NCI-H748 treated with DMSO at 0.1 percent for 48 hours (cell line): ENCODE results near the gene CYTH4.
"Not testable (repeated sequence)": the region's sequence is repeated elsewhere in the genome, so short reads cannot be mapped to it uniquely, and the experiment has no call there.

Experiments
- DNase-seq: peaks from one replicate; lab custom pipeline; 2025; lab: John Stamatoyannopoulos, UW

Gene CYTH4

GRCh38 chr22:37282385-37282677 is at the start of gene CYTH4:
Gene CYTH4, plus strand, starts transcription at chr22:37282508. Its CDS starts 62 bp downstream, at chr22:37282570.
- DNase-seq, result no peak

GRCh38 chr22:37233371-37233750 is 48.9 kb upstream of the CYTH4 start:
- not testable (repeated sequence) for DNase-seq

- no peak for DNase-seq
Measured at GRCh38 chr22:37233751-37234631, 48.3 kb upstream of the CYTH4 start.

DNA sequence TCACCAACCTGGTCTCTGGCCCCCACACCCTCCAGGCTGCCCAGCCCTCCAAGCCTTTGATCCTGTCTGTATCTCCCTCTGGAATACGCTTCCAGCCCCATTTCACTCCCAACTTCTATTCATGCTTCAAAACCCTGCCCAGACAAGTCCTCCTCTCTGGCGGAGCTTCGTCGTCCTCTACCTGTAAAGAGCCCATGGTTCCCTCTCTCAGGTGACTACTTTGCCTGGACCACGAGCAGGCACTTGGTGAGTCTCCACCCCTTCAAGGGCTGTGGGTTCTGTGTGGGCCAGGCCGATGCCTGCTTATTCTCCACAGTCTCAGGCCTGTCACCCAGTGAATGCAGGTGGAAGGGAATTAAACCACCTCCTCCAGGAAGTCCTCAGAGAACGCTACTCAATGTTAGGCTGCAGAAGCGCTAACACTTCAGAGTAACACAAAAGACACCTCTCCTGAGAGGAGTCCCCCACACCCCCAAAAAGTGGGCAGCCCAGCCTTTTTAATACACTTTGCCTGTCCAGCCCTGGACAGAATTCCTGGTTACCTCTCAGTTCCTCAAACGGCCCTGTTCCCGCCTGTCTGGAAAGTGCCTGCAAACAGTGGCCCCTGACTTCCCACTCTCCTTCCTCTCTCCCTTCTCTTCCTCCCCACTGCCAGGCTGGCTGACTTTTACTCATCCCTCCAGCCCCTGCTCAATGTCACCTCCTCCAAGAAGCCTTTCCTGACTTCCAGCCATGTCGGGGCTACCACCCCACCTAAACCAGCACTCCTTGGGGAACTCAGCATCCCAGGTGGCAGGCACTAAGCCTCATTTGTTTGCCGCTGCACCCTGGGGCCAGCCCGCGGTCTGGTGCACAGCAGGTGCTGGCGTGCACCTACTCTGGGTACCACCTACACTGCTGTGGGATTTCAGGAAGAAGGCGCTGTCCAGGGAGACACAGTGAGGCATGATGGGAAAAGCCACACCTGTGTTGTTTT is 47.3 kb upstream of the CYTH4 start:
- no peak for DNase-seq

DNA sequence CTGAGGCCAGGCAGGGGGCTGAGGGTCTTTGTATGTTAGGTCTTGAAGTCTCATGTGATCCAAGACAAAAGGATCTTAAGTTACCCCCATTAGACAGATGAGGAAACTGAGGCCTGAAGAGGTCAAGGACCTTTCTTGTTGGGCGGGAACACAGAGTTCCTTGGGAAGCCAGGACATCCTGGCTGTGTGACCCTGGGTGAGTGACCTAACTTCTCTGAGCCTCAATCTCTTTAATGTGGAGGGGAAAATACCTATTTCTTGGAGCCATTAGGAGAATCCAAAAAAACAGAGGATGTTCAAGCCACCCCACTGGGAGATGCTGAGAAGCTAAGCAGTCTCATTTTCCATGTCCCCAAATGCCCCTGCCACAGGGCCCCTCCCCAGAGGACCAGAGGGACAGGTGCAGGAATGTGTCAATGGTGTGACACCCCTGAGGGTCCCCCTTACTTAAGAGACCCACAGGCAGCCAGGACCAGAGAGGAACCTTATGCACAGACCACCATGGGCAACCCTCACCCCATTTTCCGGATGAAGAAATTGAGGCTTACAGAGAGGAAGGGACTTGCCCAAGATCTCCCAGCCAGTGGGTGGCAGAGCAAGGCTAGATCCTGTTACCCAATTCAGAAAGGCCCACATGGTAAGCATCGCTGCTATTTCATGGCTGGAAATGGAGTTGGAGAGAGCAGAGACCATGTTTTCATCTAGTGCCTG is 46.3 kb upstream of the CYTH4 start:
- no peak for DNase-seq

GRCh38 chr22:37237371-37238268 is 44.7 kb upstream of the CYTH4 start:
- no peak for DNase-seq

DNA sequence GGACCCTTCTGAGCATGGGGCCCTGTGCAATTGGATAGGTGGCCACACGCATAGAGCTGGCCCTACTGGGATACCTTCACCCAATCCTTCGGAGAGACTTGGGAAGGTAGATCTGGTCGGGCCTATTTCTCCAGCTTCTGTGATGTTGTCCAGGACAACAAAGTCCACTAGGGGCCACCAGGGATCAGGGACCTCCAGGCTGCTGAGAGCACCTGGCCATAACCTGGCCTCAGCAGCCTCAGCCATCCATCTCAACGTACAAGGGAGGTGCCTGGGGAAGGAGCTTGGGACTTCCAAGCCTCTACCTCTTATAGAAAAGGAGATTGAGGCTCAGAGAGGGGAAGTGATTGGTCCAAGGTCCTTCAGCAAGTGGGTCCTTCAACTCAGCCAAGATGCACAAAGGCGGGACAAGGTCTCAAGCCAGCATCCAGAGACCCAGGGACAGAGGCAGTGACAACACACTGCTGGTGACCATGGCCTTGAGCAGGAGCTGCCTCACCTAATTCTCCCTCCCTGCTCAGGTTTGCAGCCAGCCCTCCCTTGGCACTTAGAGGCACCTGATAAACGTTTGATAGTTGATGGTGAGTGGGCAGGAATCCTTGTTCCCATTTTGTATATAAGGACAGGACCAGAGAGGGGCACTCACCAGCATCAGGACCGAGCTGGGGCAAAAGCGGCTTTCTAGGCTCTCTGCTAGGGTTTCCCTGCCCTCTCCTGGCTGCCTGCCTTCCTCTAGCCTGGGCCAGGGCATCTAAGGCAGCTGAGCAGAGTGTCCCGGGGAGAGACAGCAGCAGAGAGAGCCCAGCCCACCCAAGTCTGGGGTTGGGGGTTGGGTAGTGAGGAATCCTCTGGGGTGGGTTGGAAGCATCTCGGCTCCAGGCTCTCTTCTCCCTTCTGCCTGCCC is 42.7 kb upstream of the CYTH4 start:
- no peak for DNase-seq

DNA sequence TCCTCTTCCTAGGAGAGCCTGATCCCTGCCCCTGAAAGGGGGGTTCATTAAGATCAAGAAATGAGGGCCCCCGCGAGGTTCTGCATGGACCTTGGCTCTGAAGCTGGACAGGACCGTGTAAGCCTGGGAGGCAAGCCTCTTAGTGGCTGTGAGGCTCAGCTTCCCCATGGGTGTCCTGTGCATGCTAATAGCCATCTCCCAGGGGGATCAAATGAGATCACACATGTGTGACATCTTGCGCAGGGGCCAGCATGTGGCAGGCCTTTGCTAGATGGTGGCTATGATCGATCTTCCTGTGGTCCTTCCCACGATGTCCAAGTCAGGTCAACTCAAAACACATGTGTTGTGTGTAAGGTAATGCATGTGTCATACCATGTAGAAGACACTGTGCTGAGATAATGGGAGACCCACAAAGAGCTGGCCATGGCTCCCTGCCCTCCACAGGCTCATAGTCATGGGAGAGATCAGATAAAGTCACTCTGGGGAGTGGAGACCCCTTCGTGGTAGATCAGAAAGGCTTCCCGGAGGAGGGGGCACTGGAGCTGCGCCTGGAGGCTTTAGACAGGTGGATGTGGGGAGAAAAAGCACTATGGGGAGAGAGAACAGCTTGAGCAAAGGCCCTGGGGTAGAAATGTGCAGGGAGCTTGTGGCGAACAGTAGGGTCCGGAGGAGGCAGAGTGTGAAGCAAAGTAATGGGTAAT is 41.9 kb upstream of the CYTH4 start:
- no peak for DNase-seq

- DNase-seq, result no peak
Measured at GRCh38 chr22:37240941-37241320, 41.4 kb upstream of the CYTH4 start.

GRCh38 chr22:37241351-37242142 is 40.8 kb upstream of the CYTH4 start:
- no peak for DNase-seq

DNA sequence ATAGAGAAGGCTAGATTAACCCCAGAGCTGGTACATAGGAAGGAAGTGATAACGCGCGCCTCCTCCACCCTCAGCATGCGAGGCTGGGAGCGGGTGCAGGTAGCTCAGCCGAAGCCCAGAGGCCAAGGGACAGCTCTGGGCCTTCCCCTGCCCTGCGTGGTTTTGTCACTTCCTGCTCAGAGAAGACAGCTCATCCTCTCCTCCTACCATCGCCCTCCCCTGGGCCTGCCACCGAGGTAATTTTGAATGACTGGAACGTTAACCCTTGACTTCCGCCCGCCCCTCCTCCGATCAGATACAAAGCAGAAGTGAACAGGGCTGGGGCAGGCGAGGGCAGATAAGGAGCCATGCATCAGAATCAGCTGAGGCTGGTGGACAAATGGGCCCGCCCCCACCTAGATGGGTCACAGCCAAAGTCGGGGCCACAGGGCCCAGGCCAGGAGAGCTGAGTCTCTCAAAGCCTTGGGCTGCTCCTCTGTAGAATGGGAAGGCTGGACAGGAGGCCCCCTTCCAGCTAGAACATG is 39.9 kb upstream of the CYTH4 start:
- DNase-seq, result no peak

GRCh38 chr22:37243402-37244113 is 38.8 kb upstream of the CYTH4 start:
- no peak for DNase-seq

- DNase-seq, result no peak
Measured at GRCh38 chr22:37244114-37244921, 38.0 kb upstream of the CYTH4 start, which contains the start of gene RAC2. Gene RAC2, minus strand, starts transcription at chr22:37244269. Its CDS starts 121 bp downstream, at chr22:37244148.

GRCh38 chr22:37244922-37245722 is 37.2 kb upstream of the CYTH4 start:
- no peak for DNase-seq

DNA sequence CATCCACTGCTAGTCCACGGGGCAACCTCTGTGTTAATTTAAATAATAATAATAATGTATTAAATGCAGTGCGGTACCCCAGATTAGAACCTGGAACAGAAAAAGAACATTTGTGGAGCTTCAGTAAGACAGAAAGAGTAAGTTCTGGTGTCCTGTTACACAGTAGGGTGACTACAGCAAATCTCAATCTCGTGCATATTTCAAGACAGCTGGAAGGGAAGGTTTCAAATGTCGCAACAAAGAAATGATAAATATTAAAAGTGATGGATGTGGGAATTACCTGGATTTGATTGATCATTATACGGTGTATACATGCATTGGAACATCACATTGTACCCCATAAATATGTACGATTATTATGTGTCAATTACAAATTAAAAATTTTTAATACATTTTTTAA is 36.6 kb upstream of the CYTH4 start:
- no peak for DNase-seq

DNA sequence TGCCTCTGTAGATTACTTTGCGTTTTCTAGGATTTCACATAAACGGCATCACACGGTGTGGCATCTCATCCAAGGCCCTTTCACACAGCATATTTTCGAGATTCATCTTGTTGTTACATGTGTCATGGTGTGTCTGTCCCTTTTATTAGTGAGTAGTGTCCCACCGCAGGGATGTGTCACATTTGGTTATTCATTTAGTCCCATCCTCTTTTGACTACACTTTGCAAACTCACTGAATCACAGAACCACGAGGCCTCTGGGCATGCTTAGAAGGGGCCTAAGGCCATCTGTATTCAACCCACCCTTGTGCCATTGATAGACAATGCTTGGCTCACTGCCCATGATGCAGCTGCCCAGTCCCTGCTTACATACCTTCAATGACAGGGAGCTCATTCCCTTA is 34.1 kb upstream of the CYTH4 start:
- DNase-seq, result no peak
